Endothelial cell of umbilical vein (primary cell): Measurements from ENCODE around the gene ETV7. TPM values are rescaled to one million over a fixed set of nuclear protein-coding genes. Genes with fewer than 3 reads are reported as not detected.

Experiments used
- BruUV-seq: library from RNA; stranded (reverse); fragments of 400-500 nt; replicated peaks from 2 replicates; lab custom pipeline; 2021; lab: Mats Ljungman, UMichigan
- CTCF ChIA-PET: fragments of 300-600, 350-600 bp; sonication (Branson Sonifier 250); formaldehyde crosslinking; loops from one replicate; lab custom pipeline; 2021; ENCODE audit warnings: antibody characterized with exemption, inconsistent platforms; lab: Charles Lee
- POLR2A ChIA-PET: fragments of 300-600, 350-600 bp; sonication (Branson Sonifier 250); formaldehyde crosslinking; loops from one replicate; lab custom pipeline; 2021; ENCODE audit warnings: antibody characterized with exemption, inconsistent platforms; lab: Charles Lee
- DNase-seq: peaks from one replicate; pipeline ENCODE4 v3.0.0-alpha.2; 2011; ENCODE audit warnings: low read depth, low spot score
- FAIRE-seq: peaks from 2 replicates; lab custom pipeline; 2011; peaks lifted over from hg19 to GRCh38; lab: Jason Lieb, UNC
- H2AFZ ChIP-seq: 2 replicates; pipeline ENCODE4 v1.6.0; 2012; ENCODE audit warnings: low read depth, low read length, control low read depth, inconsistent platforms
- H3K27ac ChIP-seq: 2 replicates; pipeline ENCODE4 v1.5.1; 2011; ENCODE audit warnings: low read depth, mild to moderate bottlenecking, control low read depth, low read length, moderate library complexity; ENCODE audit not compliant: insufficient read depth
- H3K27me3 ChIP-seq, 2 experiments: 2 replicates each; pipeline versions ENCODE4 v1.6.0 to v1.6.1; 2011; ENCODE audit warnings: low read length in 2 of 2, mixed read lengths in 1 of 2; ENCODE audit not compliant: control insufficient read depth in 2 of 2, insufficient read depth in 2 of 2
- H3K36me3 ChIP-seq, 2 experiments: 2 replicates in 1 of 2; 3 replicates in 1 of 2; pipeline ENCODE4 v1.5.1; 2011; ENCODE audit warnings: low read length in 2 of 2, mild to moderate bottlenecking in 1 of 2, moderate library complexity in 1 of 2; ENCODE audit not compliant: control insufficient read depth in 2 of 2, insufficient read depth in 2 of 2; ENCODE audit errors: extremely low read depth in 1 of 2
- H3K4me1 ChIP-seq: 3 replicates; pipeline ENCODE4 v1.5.1; 2011; ENCODE audit warnings: mild to moderate bottlenecking, low read length; ENCODE audit not compliant: control insufficient read depth, insufficient read depth; ENCODE audit errors: extremely low read depth
- H3K4me2 ChIP-seq: 2 replicates; pipeline ENCODE4 v1.6.1; 2011; ENCODE audit warnings: low read length, control low read depth, mixed read lengths; ENCODE audit not compliant: insufficient read depth
- H3K4me3 ChIP-seq, 3 experiments: fragments of 200-600 bp in 1 of 3; sonication (generic), shearing (Covaris generic) in 1 of 3; replicated peaks in 1 of 3; 2 replicates each; pipeline ENCODE4 v1.5.1; 2011 to 2016; ENCODE audit warnings: control low read depth in 3 of 3, low read length in 3 of 3, mild to moderate bottlenecking in 2 of 3, inconsistent platforms in 1 of 3, low read depth in 1 of 3, moderate library complexity in 1 of 3; ENCODE audit not compliant: insufficient read depth in 1 of 3
- H3K79me2 ChIP-seq: 2 replicates; pipeline ENCODE4 v1.6.0; 2012; ENCODE audit warnings: low read length, inconsistent platforms; ENCODE audit not compliant: control insufficient read depth, insufficient read depth
- H3K9ac ChIP-seq: replicated peaks from 2 replicates; pipeline ENCODE3; 2011; ENCODE audit warnings: low read length, control low read depth; ENCODE audit not compliant: insufficient read depth; ENCODE audit errors: extremely low read depth
- H3K9me1 ChIP-seq: replicated peaks from 3 replicates; pipeline ENCODE4 v1.6.0; 2011; ENCODE audit warnings: mild to moderate bottlenecking, low read length; ENCODE audit not compliant: control insufficient read depth, insufficient read depth; ENCODE audit errors: extremely low read depth
- H3K9me3 ChIP-seq: replicated peaks from 2 replicates; pipeline ENCODE4 v1.5.1; 2012; ENCODE audit warnings: low read length, inconsistent platforms; ENCODE audit not compliant: control insufficient read depth, insufficient read depth
- H4K20me1 ChIP-seq: replicated peaks from 2 replicates; pipeline ENCODE3; 2011; ENCODE audit warnings: mild to moderate bottlenecking, low read length; ENCODE audit not compliant: control insufficient read depth, insufficient read depth; ENCODE audit errors: extremely low read depth
- CTCF ChIP-seq, 2 donors: IDR thresholded peaks; 1 replicate in 1 of 2; 2 replicates in 1 of 2; pipeline ENCODE4 v1.5.1; 2011; ENCODE audit warnings: low read length in 2 of 2, mild to moderate bottlenecking in 2 of 2, moderate library complexity in 2 of 2, control low read depth in 1 of 2, inconsistent platforms in 1 of 2, low read depth in 1 of 2; ENCODE audit not compliant: insufficient read depth in 1 of 2; ENCODE audit errors: extremely low read depth in 1 of 2
- EZH2 ChIP-seq: IDR thresholded peaks from 2 replicates; pipeline ENCODE4 v1.6.1; 2012; ENCODE audit warnings: borderline replicate concordance, low read depth, mild to moderate bottlenecking, moderate library complexity, low read length, inconsistent platforms; ENCODE audit not compliant: severe bottlenecking
- FOS ChIP-seq: IDR thresholded peaks from 2 replicates; pipeline ENCODE4 v1.6.1; 2011; ENCODE audit warnings: mild to moderate bottlenecking, low read length, moderate library complexity, borderline replicate concordance; ENCODE audit not compliant: insufficient read depth
- GATA2 ChIP-seq: IDR thresholded peaks from 2 replicates; pipeline ENCODE4 v1.7.0; 2011; ENCODE audit warnings: low read depth, mild to moderate bottlenecking, moderate library complexity, mixed read lengths, low read length; ENCODE audit not compliant: insufficient read length, insufficient read depth
- JUN ChIP-seq: IDR thresholded peaks from 2 replicates; pipeline ENCODE4 v1.6.1; 2011; ENCODE audit warnings: borderline replicate concordance, low read depth; ENCODE audit not compliant: insufficient read length, insufficient read depth
- MAX ChIP-seq: IDR thresholded peaks from 2 replicates; pipeline ENCODE4 v1.6.1; 2011; ENCODE audit not compliant: insufficient read depth, insufficient read length
- MYC ChIP-seq: IDR thresholded peaks from one replicate; pipeline ENCODE4 v1.6.1; 2011; ENCODE audit warnings: mild to moderate bottlenecking, low read depth, low read length
- POLR2A ChIP-seq: IDR thresholded peaks from 2 replicates; pipeline ENCODE4 v1.6.1; 2012; ENCODE audit warnings: low read depth, mild to moderate bottlenecking, control low read depth, low read length
- POLR2AphosphoS5 ChIP-seq: IDR thresholded peaks from 2 replicates; pipeline ENCODE4 v1.6.1; 2012; ENCODE audit warnings: low read depth, mild to moderate bottlenecking, control low read depth, low read length, moderate library complexity; ENCODE audit not compliant: insufficient read depth
- dilution Hi-C: fragments of 300-500 bp; cut with MboI; formaldehyde crosslinking; loops from one replicate; pipeline ENCODE4 v1.15.0; 2019; ENCODE audit warnings: low sequenced_read_pairs; ENCODE audit not compliant: extremely low pct_ligation_motif_present
- intact Hi-C: fragments of 100-400 bp; cut with micrococcal nuclease; formaldehyde crosslinking; loops from one replicate; pipeline ENCODE4 v1.10.0; 2022
- polyA plus RNA-seq, 4 experiments: library from polyadenylated mRNA; depleted of rRNA in 3 of 4; stranded (reverse) in 3 of 4; unstranded in 1 of 4; fragments of >200 nt; gene quantifications; 2 replicates each; pipeline versions ENCODE4 v1.2.1 to v1.2.3, GENCODE V29; 2011 to 2012; ENCODE audit warnings: missing spikeins in 1 of 4
- total RNA-seq: library from RNA; stranded (reverse); gene quantifications from 2 replicates; pipeline ENCODE4 v1.2.3, GENCODE V29; 2021

The ETV7 gene
- total and polyA plus RNA-seq, 2 donors (not counting 3 experiments of a cell fraction or from before 2014, with no cell fraction given) = 0.23 to 0.58 TPM

- Histone ChIP-seq H4K20me1 (no peaks in the 10 kb centered on the region), H3K9me1 (no peaks in the 10 kb centered on the region), H3K79me2 (no peaks in the 10 kb centered on the region), H3K4me2 (no peak overlapping the region), H3K27me3 (peaks cover 53 to 55% of the 10 kb centered on the region in 2 experiments), H3K36me3 (no peaks in the 10 kb centered on the region), H2AFZ (no peak overlapping the region), H3K27ac (no peak overlapping the region), H3K9me3 (no peaks in the 10 kb centered on the region), H3K4me3 (no peak overlapping the region), H3K9ac (no peak overlapping the region), H3K4me1 (no peaks in the 10 kb centered on the region)
- no peak for TF ChIP-seq POLR2AphosphoS5
- no peak for TF ChIP-seq POLR2A
- TF ChIP-seq MYC = no peak
- no peak for TF ChIP-seq GATA2
- no peak for TF ChIP-seq JUN
- no peak for TF ChIP-seq EZH2
- TF ChIP-seq MAX = no peak
- no peak for TF ChIP-seq CTCF (IDR thresholded peaks at IDR 0.05; ENCODE audit: extremely low read depth in 1 of 2, insufficient read depth in 1 of 2, low read depth in 1 of 2, low read length in 2 of 2)
- no peak for TF ChIP-seq FOS
- POLR2A ChIA-PET = no interaction called here
- FAIRE-seq (no peak), DNase-seq (no peak)
- intact Hi-C loops = no loop called here
- CTCF ChIA-PET = interaction anchor here (1.4 to 3.9 kb wide), 4 partner anchors 11 to 31 kb away, joined by 3 to 21 read pairs (median 14); no protein-coding TSS in a partner anchor
- no TSS peak for BruUV-seq
- dilution Hi-C loops = no loop called here
These were observed 57.6 kb downstream of the ETV7 start for GRCh38 chr6:36329798-36330291.
